Esophagus muscularis mucosa (tissue), 4 donors: ENCODE measurements around the gene CHAC1. TPM values are rescaled to one million over a fixed set of nuclear protein-coding genes. Genes with fewer than 3 reads are reported as not detected.

Experiments used
- DNase-seq: peaks from one replicate; pipeline ENCODE4 v3.0.0-alpha.2; 2017; ENCODE audit errors: extremely low spot score
- H3K27ac ChIP-seq, 4 donors: fragments of 200-600 bp; sonication (generic); replicated peaks in 1 of 4; 1 replicate in 3 of 4; 2 replicates in 1 of 4; pipeline ENCODE4 v1.5.1; 2016 to 2019; ENCODE audit warnings: mild to moderate bottlenecking in 1 of 4
- H3K27me3 ChIP-seq, 4 donors: fragments of 200-600 bp; sonication (generic); one replicate each; pipeline versions ENCODE4 v1.5.1 to v1.6.0; 2016 to 2019
- H3K36me3 ChIP-seq, 4 donors: fragments of 200-600 bp; sonication (generic); one replicate each; pipeline ENCODE4 v1.5.1; 2016 to 2019
- H3K4me1 ChIP-seq, 4 donors: fragments of 200-600 bp; sonication (generic); one replicate each; pipeline ENCODE4 v1.5.1; 2016 to 2019
- H3K4me3 ChIP-seq, 4 donors: fragments of 200-600 bp; sonication (generic); 1 replicate in 2 of 4; 2 replicates in 2 of 4; pipeline ENCODE4 v1.5.1; 2016 to 2019; ENCODE audit warnings: mild to moderate bottlenecking in 4 of 4, moderate library complexity in 1 of 4
- H3K9me3 ChIP-seq, 4 donors: fragments of 200-600 bp; sonication (generic); 1 replicate in 3 of 4; 2 replicates in 1 of 4; pipeline ENCODE4 v1.5.1; 2016 to 2019
- CTCF ChIP-seq, 3 experiments: fragments of 200-600 bp in 2 of 3; fragments of 450-650 bp in 1 of 3; sonication (generic) in 2 of 3; IDR thresholded peaks; one replicate each; pipeline ENCODE4 v1.5.1; 2017 to 2019; ENCODE audit warnings: antibody characterized with exemption in 3 of 3, mild to moderate bottlenecking in 2 of 3, moderate library complexity in 1 of 3
- EP300 ChIP-seq: sonication (generic); formaldehyde crosslinking; IDR thresholded peaks from one replicate; pipeline ENCODE4 v1.6.1; 2017; ENCODE audit warnings: antibody characterized with exemption
- POLR2A ChIP-seq: fragments of 450-650 bp; IDR thresholded peaks from one replicate; pipeline ENCODE4 v1.6.1; 2017; ENCODE audit warnings: antibody characterized with exemption, moderate library complexity, mild to moderate bottlenecking, low read depth
- POLR2AphosphoS5 ChIP-seq, 2 donors: sonication (generic); formaldehyde crosslinking; IDR thresholded peaks; one replicate each; pipeline ENCODE4 v1.6.1; 2017; ENCODE audit warnings: antibody characterized with exemption in 2 of 2
- WGBS: methylation state at CpG from one replicate; pipeline ENCODE4 v1.1.5; 2018; 5-methylcytosine and 5-hydroxymethylcytosine counted together
- intact Hi-C: fragments of 100-400 bp; cut with DNase I; formaldehyde crosslinking; loops from one replicate; pipeline ENCODE4 v1.15.1; 2023
- total RNA-seq, 4 donors: library from RNA; depleted of rRNA; stranded (reverse); fragments of >200 nt; gene quantifications; one replicate each; pipeline versions ENCODE4 v1.1.0 to v1.2.1, GENCODE V29; 2016

The CHAC1 gene, protein sequence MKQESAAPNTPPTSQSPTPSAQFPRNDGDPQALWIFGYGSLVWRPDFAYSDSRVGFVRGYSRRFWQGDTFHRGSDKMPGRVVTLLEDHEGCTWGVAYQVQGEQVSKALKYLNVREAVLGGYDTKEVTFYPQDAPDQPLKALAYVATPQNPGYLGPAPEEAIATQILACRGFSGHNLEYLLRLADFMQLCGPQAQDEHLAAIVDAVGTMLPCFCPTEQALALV
- 1 to 10 TPM in 3 of 4 donors, under 1 TPM in 1; 0.66 to 3.6 (median 1.3) TPM for total RNA-seq

- WGBS, result 0% methylated on average over 13 of the region's 72 CpGs
- H3K36me3 ChIP-seq, result no peaks in the 10 kb centered on the region
- TF ChIP-seq POLR2AphosphoS5 (IDR thresholded peaks at IDR 0.05), result peak; percentile 64 to 84
- TF ChIP-seq CTCF (IDR thresholded peaks at IDR 0.05), result no peak
- TF ChIP-seq POLR2A, result peak; percentile 22
- no peak for TF ChIP-seq EP300
- peak; percentile 98 for DNase-seq
- H3K27ac ChIP-seq, result peak within 1 kb of the TSS; percentile 80 to 87 (median 85)
- H3K9me3 ChIP-seq, result no peaks in the 10 kb centered on the region
- H3K4me1 ChIP-seq, result peaks cover 30 to 45% (median 42%) of the 10 kb centered on the region in 4 donors
- H3K27me3 ChIP-seq, result no peaks in the 10 kb centered on the region
- peak within 1 kb of the TSS; percentile 68 to 76 (median 73) for H3K4me3 ChIP-seq
- intact Hi-C loops, result no loop called here
Measured at GRCh38 chr15:40952901-40953712, at the start of gene CHAC1. Gene CHAC1 (plus strand): TSS chr15:40953471. CDS start chr15:40953584, 113 bp downstream.

GRCh38 chr15:40904552-40905201 is 48.6 kb upstream of the CHAC1 start:
- no peaks in the 10 kb centered on the region for H3K27me3 ChIP-seq
- peaks cover 42 to 69% (median 57%) of the 10 kb centered on the region in 4 donors for H3K4me1 ChIP-seq
- H3K4me3 ChIP-seq, result no peak overlapping the region
- WGBS, result 72% methylated on average over 7 of the region's 7 CpGs
- no peaks in the 10 kb centered on the region for H3K9me3 ChIP-seq
- peaks cover 28 to 49% (median 44%) of the 10 kb centered on the region in 4 donors for H3K36me3 ChIP-seq
- DNase-seq, result no peak
- TF ChIP-seq POLR2AphosphoS5 (IDR thresholded peaks at IDR 0.05), result no peak
- no peak for TF ChIP-seq CTCF (IDR thresholded peaks at IDR 0.05)
- TF ChIP-seq EP300, result no peak
- TF ChIP-seq POLR2A, result no peak
- peak overlapping the region in 3 of 4 donors; percentile 79 to 93 (median 89) for H3K27ac ChIP-seq
- intact Hi-C loops, result loop anchor here (2.0 kb wide), 1 partner anchor 280 kb away; no protein-coding TSS in a partner anchor

DNA sequence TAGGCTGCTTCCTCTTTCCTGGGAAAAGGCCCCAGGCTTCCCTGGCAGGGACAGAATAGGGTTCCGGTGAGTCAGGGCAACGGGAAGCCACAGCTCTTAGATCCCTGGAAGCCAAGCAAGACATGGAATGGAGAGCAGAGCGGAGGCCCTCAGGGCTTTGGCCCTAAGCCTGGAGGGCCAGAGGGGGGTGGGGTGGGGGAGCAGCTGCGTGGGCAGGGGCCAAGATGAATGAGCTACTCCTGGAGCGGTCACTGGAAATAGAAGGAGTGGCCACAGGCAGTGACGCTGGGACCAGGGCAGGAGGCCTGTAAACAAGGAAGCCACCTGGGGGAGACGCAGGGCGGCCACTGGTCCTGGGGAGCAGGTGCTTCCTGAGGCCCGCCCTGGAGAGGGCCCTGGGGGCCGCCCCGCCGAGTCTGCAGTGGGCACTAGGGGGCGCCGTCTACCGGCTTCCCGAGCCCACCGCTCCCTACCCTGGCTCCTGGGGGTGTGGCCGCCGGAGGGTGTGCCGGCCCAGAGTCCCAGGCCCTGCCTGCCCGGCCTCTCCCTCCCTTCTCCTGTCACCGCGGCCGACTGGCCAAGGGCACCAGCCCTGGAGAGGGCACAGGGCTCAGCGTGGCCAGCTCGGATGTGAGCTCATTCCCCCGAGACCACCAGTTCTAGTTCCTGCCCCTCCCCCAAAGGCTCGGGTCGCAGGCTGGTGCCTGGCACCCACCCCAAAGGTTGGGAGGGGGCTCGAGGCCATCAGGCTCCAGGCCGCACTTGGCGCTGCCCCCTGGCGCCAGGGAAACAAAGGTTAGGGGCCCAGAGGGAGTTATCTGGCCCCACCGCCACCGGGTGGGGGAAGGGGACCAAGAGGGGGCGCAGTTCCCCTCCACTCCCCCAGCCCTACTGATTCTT is 46.9 kb upstream of the CHAC1 start:
- Histone ChIP-seq H3K9me3 (no peaks in the 10 kb centered on the region), H3K27me3 (no peaks in the 10 kb centered on the region), H3K4me3 (peak overlapping the region; percentile 53 to 58 (median 56)), H3K36me3 (peaks cover 11 to 32% (median 28%) of the 10 kb centered on the region in 4 donors), H3K27ac (peak overlapping the region; percentile 79 to 93 (median 85)), H3K4me1 (peaks cover 42 to 56% (median 52%) of the 10 kb centered on the region in 4 donors)
- peak; percentile 62 to 68 for TF ChIP-seq POLR2AphosphoS5 (IDR thresholded peaks at IDR 0.05)
- no peak for TF ChIP-seq POLR2A
- TF ChIP-seq EP300, result no peak
- peak; percentile 76 to 83 (median 81) for TF ChIP-seq CTCF (IDR thresholded peaks at IDR 0.05)
- intact Hi-C loops, result loop anchor here (2.0 kb wide), 1 partner anchor 112 kb away; no protein-coding TSS in a partner anchor
- no peak for DNase-seq
- 0% methylated on average over 9 of the region's 36 CpGs for WGBS
